ENCODE measurements around the gene INPP5D.
"Not testable (repeated sequence)": the region's sequence is repeated elsewhere in the genome, so short reads cannot be mapped to it uniquely, and the experiment has no call there.

The INPP5D gene

GRCh38 chr2:233032551-233033320, 27.4 kb upstream of the INPP5D start, which contains the start of gene NEU2:
Gene NEU2 (plus strand): TSS chr2:233032672. CDS start chr2:233032672, 0 bp downstream.
- no peak for DNase-seq (ENCODE audit: low read depth)

GRCh38 chr2:233033672-233034071, 26.5 kb upstream of the INPP5D start:
- no peak for DNase-seq (ENCODE audit: low read depth)

- DNase-seq (ENCODE audit: low read depth): no peak
Observed at GRCh38 chr2:233034091-233034882, 25.9 kb upstream of the INPP5D start.

GRCh38 chr2:233035426-233036161, 24.5 kb upstream of the INPP5D start:
- no peak for DNase-seq (ENCODE audit: low read depth)

GRCh38 chr2:233036162-233036838, 23.8 kb upstream of the INPP5D start:
- DNase-seq (ENCODE audit: low read depth): no peak

GRCh38 chr2:233037078-233037477, 23.1 kb upstream of the INPP5D start:
- DNase-seq (ENCODE audit: low read depth): no peak

GRCh38 chr2:233039212-233039845, 20.8 kb upstream of the INPP5D start:
- DNase-seq (ENCODE audit: low read depth): no peak

GRCh38 chr2:233039846-233040530, 20.2 kb upstream of the INPP5D start:
- DNase-seq (ENCODE audit: low read depth): no peak

GRCh38 chr2:233040571-233040970, 19.6 kb upstream of the INPP5D start:
- DNase-seq (ENCODE audit: low read depth): no peak

- DNase-seq (ENCODE audit: low read depth): no peak
Observed at GRCh38 chr2:233041722-233042323, 18.3 kb upstream of the INPP5D start.

- DNase-seq (ENCODE audit: low read depth): no peak
Observed at GRCh38 chr2:233042549-233042948, 17.6 kb upstream of the INPP5D start.

- DNase-seq (ENCODE audit: low read depth): no peak
Observed at GRCh38 chr2:233044974-233045605, 15.1 kb upstream of the INPP5D start.

- DNase-seq (ENCODE audit: low read depth): no peak
Observed at GRCh38 chr2:233047206-233047605, 12.9 kb upstream of the INPP5D start.

GRCh38 chr2:233047667-233048066, 12.5 kb upstream of the INPP5D start:
- no peak for DNase-seq (ENCODE audit: low read depth)

- no peak for DNase-seq (ENCODE audit: low read depth)
Observed at GRCh38 chr2:233048569-233049193, 11.5 kb upstream of the INPP5D start.

GRCh38 chr2:233049194-233049761, 10.9 kb upstream of the INPP5D start:
- no peak for DNase-seq (ENCODE audit: low read depth)

GRCh38 chr2:233051241-233052149, 8.6 kb upstream of the INPP5D start:
- DNase-seq (ENCODE audit: low read depth): no peak

- not testable (repeated sequence) for DNase-seq (ENCODE audit: low read depth)
Observed at GRCh38 chr2:233052517-233052916, 7.6 kb upstream of the INPP5D start.

All from stimulated activated CD8-positive, alpha-beta memory T cell treated with anti-CD3 and anti-CD28 coated beads, Interleukin-12 subunit alpha, Interleukin-12 subunit beta, amount 100 ng/mL, for 4 hours (primary cell).